K562 (cell line): Measurements from ENCODE around the gene TMCC1. TPM values are rescaled to one million over a fixed set of nuclear protein-coding genes. Genes with fewer than 3 reads are reported as not detected.

ENCODE experiments used
- ATAC-seq: fragments of 200-7000 bp; cut with Tn5 transposase; 3 replicates; pipeline ENCODE4 v1.9.1; 2020; ENCODE audit warnings: moderate library complexity
- BruUV-seq: library from RNA; stranded (reverse); fragments of 400-500 nt; replicated peaks from 2 replicates; lab custom pipeline; 2021; lab: Mats Ljungman, UMichigan
- CTCF ChIA-PET: fragments of 300-600 bp; formaldehyde crosslinking; extraction: SDS; loops from one replicate; lab custom pipeline; 2021; ENCODE audit warnings: low intra/inter-chr PET ratio; lab: Yijun Ruan, JAX
- POLR2A ChIA-PET: fragments of 300-600, 350-650 bp; sonication (Branson Sonifier 250); formaldehyde crosslinking; extraction: SDS; loops from one replicate; lab custom pipeline; 2021; ENCODE audit warnings: antibody characterized with exemption, inconsistent platforms; lab: Yijun Ruan, JAX
- DNase-seq, 4 experiments: peaks; one replicate each; pipeline versions ENCODE4 v3.0.0 to v3.0.0-alpha.2; 2011 to 2018; ENCODE audit warnings: low spot score in 3 of 4, mixed read lengths in 3 of 4; ENCODE audit errors: extremely low read depth in 1 of 4
- FAIRE-seq: peaks from 2 replicates; lab custom pipeline; 2011; peaks lifted over from hg19 to GRCh38; lab: Jason Lieb, UNC
- H2AFZ ChIP-seq: 2 replicates; pipeline ENCODE4 v1.6.0; 2011; ENCODE audit warnings: low read depth, low read length, control low read depth, inconsistent platforms
- H3K27ac ChIP-seq: fragments of 200-600 bp; 3 replicates; pipeline ENCODE4 v1.8.0; 2011; ENCODE audit warnings: low read depth, mild to moderate bottlenecking, control low read depth, inconsistent platforms, low read length, moderate library complexity, mixed read lengths; ENCODE audit errors: extremely low read depth
- H3K27me3 ChIP-seq, 2 experiments: fragments of 300-600 bp in 1 of 2; 2 replicates in 1 of 2; 3 replicates in 1 of 2; pipeline versions ENCODE4 v1.6.0 to v1.8.0; 2011; ENCODE audit warnings: inconsistent platforms in 2 of 2, low read length in 2 of 2, mild to moderate bottlenecking in 1 of 2, mixed read lengths in 1 of 2, moderate library complexity in 1 of 2; ENCODE audit not compliant: control insufficient read depth in 2 of 2, insufficient read depth in 2 of 2
- H3K36me3 ChIP-seq: fragments of 300-600 bp; 3 replicates; pipeline ENCODE4 v1.8.0; 2011; ENCODE audit warnings: mild to moderate bottlenecking, low read length, inconsistent platforms; ENCODE audit not compliant: control insufficient read depth, insufficient read depth
- H3K4me1 ChIP-seq, 2 experiments: fragments of 200-600 bp in 1 of 2; replicated peaks in 1 of 2; 2 replicates in 1 of 2; 3 replicates in 1 of 2; pipeline versions ENCODE4 v1.5.1 to v1.8.0; 2011; ENCODE audit warnings: inconsistent platforms in 2 of 2, low read length in 2 of 2, mild to moderate bottlenecking in 1 of 2, mixed read lengths in 1 of 2, moderate library complexity in 1 of 2; ENCODE audit not compliant: control insufficient read depth in 2 of 2, insufficient read depth in 2 of 2
- H3K4me2 ChIP-seq: 2 replicates; pipeline ENCODE4 v1.6.1; 2011; ENCODE audit warnings: low read length, control low read depth, inconsistent platforms, mixed read lengths; ENCODE audit not compliant: insufficient read depth
- H3K4me3 ChIP-seq: fragments of 200-600 bp; sonication (generic), shearing (Covaris generic); 2 replicates; pipeline ENCODE4 v1.5.1; 2016; ENCODE audit warnings: control low read depth, inconsistent platforms
- H3K79me2 ChIP-seq: fragments of 200-600 bp; 3 replicates; pipeline ENCODE4 v1.8.0; 2011; ENCODE audit warnings: low read length, inconsistent platforms; ENCODE audit not compliant: control insufficient read depth, insufficient read depth
- H3K9ac ChIP-seq, 2 experiments: 2 replicates each; pipeline versions ENCODE4 v1.6.0 to v1.6.1; 2011; ENCODE audit warnings: low read depth in 2 of 2, low read length in 2 of 2, control low read depth in 1 of 2, inconsistent platforms in 1 of 2, mild to moderate bottlenecking in 1 of 2, mixed read lengths in 1 of 2; ENCODE audit not compliant: insufficient read depth in 1 of 2
- H3K9me1 ChIP-seq: one replicate; pipeline ENCODE4 v1.6.0; 2011; ENCODE audit warnings: inconsistent platforms, mild to moderate bottlenecking, low read length, moderate library complexity; ENCODE audit not compliant: control insufficient read depth, insufficient read depth
- H3K9me3 ChIP-seq: replicated peaks from 2 replicates; pipeline ENCODE4 v1.5.1; 2011; ENCODE audit warnings: low read depth, low read length, inconsistent platforms; ENCODE audit not compliant: control insufficient read depth, insufficient read depth
- H4K20me1 ChIP-seq: replicated peaks from 2 replicates; pipeline ENCODE4 v1.6.1; 2011; ENCODE audit warnings: low read length, inconsistent platforms, mixed read lengths; ENCODE audit not compliant: control insufficient read depth, insufficient read depth
- CBFA2T2 ChIP-seq: fragments of 450-650 bp; conservative IDR thresholded peaks from 2 replicates; pipeline ENCODE4 v1.6.1; 2017; ENCODE audit warnings: mild to moderate bottlenecking
- CBFA2T3 ChIP-seq: fragments of 450-650 bp; IDR thresholded peaks from 2 replicates; pipeline ENCODE4 v1.6.1; 2017
- CBX3 ChIP-seq, 2 experiments: IDR thresholded peaks; 1 replicate in 1 of 2; 2 replicates in 1 of 2; pipeline ENCODE4 v1.6.1; 2012; ENCODE audit warnings: inconsistent platforms in 2 of 2, low read length in 2 of 2, borderline replicate concordance in 1 of 2, control low read depth in 1 of 2
- CBX5 ChIP-seq: IDR thresholded peaks from 2 replicates; pipeline ENCODE4 v1.6.1; 2014; ENCODE audit warnings: low read depth, borderline replicate concordance
- GATA2 ChIP-seq: sonication (generic); formaldehyde crosslinking; IDR thresholded peaks from 2 replicates; pipeline ENCODE4 v1.4.0; 2020; ENCODE audit warnings: mild to moderate bottlenecking, missing genetic modification reagents
- MAFF ChIP-seq: IDR thresholded peaks from 2 replicates; pipeline ENCODE4 v1.6.1; 2012; ENCODE audit warnings: low read length, improper control_type of control experiment
- MAFK ChIP-seq: IDR thresholded peaks from 2 replicates; pipeline ENCODE4 v1.6.1; 2011; ENCODE audit warnings: low read length, improper control_type of control experiment
- NFE2 ChIP-seq: IDR thresholded peaks from 2 replicates; pipeline ENCODE4 v1.6.1; 2014; ENCODE audit warnings: antibody characterized with exemption, low read depth
- SIX5 ChIP-seq, 2 experiments: IDR thresholded peaks; 2 replicates each; pipeline ENCODE4 v1.6.1; 2011; ENCODE audit warnings: low read length in 2 of 2, borderline replicate concordance in 1 of 2, low read depth in 1 of 2, mild to moderate bottlenecking in 1 of 2, moderate library complexity in 1 of 2; ENCODE audit not compliant: insufficient read depth in 1 of 2
- TRIM24 ChIP-seq, 2 experiments: fragments of 450-650 bp; IDR thresholded peaks; 2 replicates each; pipeline ENCODE4 v1.6.1; 2016
- TRIM28 ChIP-seq: fragments of 450-650 bp; IDR thresholded peaks from 2 replicates; pipeline ENCODE4 v1.6.1; 2017
- ZNF174 ChIP-seq: fragments of 250-450 bp; sonication (Bioruptor Pico); IDR thresholded peaks from 2 replicates; pipeline ENCODE4 v1.4.0; 2020; ENCODE audit warnings: mild to moderate bottlenecking
- ZNF316 ChIP-seq: fragments of 450-650 bp; IDR thresholded peaks from 2 replicates; pipeline ENCODE4 v1.6.1; 2016
- WGBS: fragments of 100-300 bp; shearing (Covaris generic); methylation state at CpG from one replicate; pipeline ENCODE4 v1.1.6; 2016; ENCODE audit warnings: low coverage, mixed read lengths; ENCODE audit not compliant: insufficient coverage; ENCODE audit errors: missing lambda C conversion rate; 5-methylcytosine and 5-hydroxymethylcytosine counted together
- in situ Hi-C: fragments of 300-500 bp; cut with MboI; formaldehyde crosslinking; loops from 4 replicates; pipeline ENCODE4 v1.15.0; 2018; ENCODE audit warnings: inconsistent platforms, mixed read lengths
- intact Hi-C: fragments of 100-400 bp; cut with micrococcal nuclease; formaldehyde crosslinking; loops from 2 replicates; pipeline ENCODE4 v1.14.2; 2022
- polyA plus RNA-seq, 8 experiments: library from polyadenylated mRNA; depleted of rRNA in 4 of 8; stranded (reverse) in 5 of 8; unstranded in 3 of 8; fragments of >200 nt; fragmentation: Nextera tagmentation in 2 of 8; fragmentation: Illumina TruSeq in 1 of 8; extraction: Ambion mirVana in 2 of 8; extraction: Trizol in 1 of 8; gene quantifications; 2 replicates each; pipeline versions ENCODE4 v1.2.1 to v1.2.3, GENCODE V29; 2011 to 2014; ENCODE audit warnings: inconsistent platforms in 1 of 8, missing spikeins in 1 of 8
- total RNA-seq, 7 experiments: library from RNA; depleted of rRNA in 6 of 7; stranded (reverse); fragments of >200 nt in 6 of 7; fragmentation: Illumina TruSeq in 2 of 7; extraction: Trizol in 2 of 7; gene quantifications; 2 replicates each; pipeline versions ENCODE4 v1.2.1 to v1.2.3, GENCODE V29; 2011 to 2021; ENCODE audit warnings: low replicate concordance in 1 of 7
- TF ChIP-seq, protein P1 (sequence below): fragments of 250-450 bp; sonication (Bioruptor Pico); IDR thresholded peaks from 2 replicates; pipeline ENCODE4 v1.5.0; 2021; ENCODE audit warnings: mild to moderate bottlenecking, borderline replicate concordance

The TMCC1 gene
- total and polyA plus RNA-seq, 9 of the 15 experiments (the other 6 are each of a cell fraction or from before 2014, with no cell fraction given), result 0.89 to 8.7 (median 4.0) TPM

DNA sequence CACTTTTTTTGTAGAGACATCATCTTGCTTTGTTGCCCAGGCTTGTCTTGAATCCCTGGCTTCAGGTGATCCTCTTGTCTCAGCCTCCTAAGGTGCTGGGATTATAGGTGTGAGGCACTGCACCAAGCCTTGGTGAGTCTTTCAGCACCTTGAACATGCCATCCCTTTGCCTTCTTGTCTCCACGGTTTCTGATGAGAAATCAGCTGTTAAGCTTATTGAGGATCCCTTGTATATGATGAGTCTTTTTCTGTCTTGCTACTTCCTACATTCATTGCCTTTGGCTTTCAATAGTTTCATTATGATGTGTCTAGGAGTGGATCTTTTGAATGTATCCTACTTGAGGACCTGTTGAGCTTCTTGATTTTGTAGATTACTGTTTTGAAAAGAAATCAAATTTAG is 35.9 kb upstream of the TMCC1 start:
- intact Hi-C loops (no loop called here), in situ Hi-C loops (no loop called here)
- no peak overlapping the region for H3K4me3 ChIP-seq
- DNase-seq (no peak), ATAC-seq (no peak), FAIRE-seq (no peak)
- H2AFZ ChIP-seq, result no peak overlapping the region
- no TSS peak for BruUV-seq
- TF ChIP-seq ZNF174 (CRISPR knock-in tag) (no peak), CBX5 (peak; percentile 74; the same call in 1 of the 2 replicates), TRIM28 (peak; percentile 81), CBX3 (IDR thresholded peaks at IDR 0.05; ENCODE audit: borderline replicate concordance in 1 of 2, low read length in 2 of 2) (peak in 1 of 2 experiments; percentile 74; a peak in 2 of 3 replicates), TRIM24 (IDR thresholded peaks at IDR 0.05) (0 out of 4 replicates have a peak, but pooled peaks of 1 of the 2 experiments have one; percentile 29)
- no peaks in the 10 kb centered on the region for H4K20me1 ChIP-seq
- no peaks in the 10 kb centered on the region; the same call in 1 of the 2 replicates for H3K9me3 ChIP-seq
- H3K9me1 ChIP-seq, result no peaks in the 10 kb centered on the region
- no peaks in the 10 kb centered on the region for H3K79me2 ChIP-seq
- peaks cover 0 to 5% of the 10 kb centered on the region in 2 experiments; a peak in 1 of 5 replicates for H3K27me3 ChIP-seq
- no peak overlapping the region for H3K4me2 ChIP-seq
- POLR2A ChIA-PET, result interaction anchor here (0.7 kb wide), 1 partner anchor 50 kb away, joined by 3 read pairs; no protein-coding TSS in a partner anchor
- H3K36me3 ChIP-seq, result no peaks in the 10 kb centered on the region
- WGBS, result 0% methylated on average over 1 of the region's 1 CpG
- no peak overlapping the region for H3K9ac ChIP-seq
- peaks cover 4 to 7% of the 10 kb centered on the region in 2 experiments; a peak in 3 of 5 replicates for H3K4me1 ChIP-seq
- H3K27ac ChIP-seq, result no peak overlapping the region
- CTCF ChIA-PET, result no interaction called here

DNA sequence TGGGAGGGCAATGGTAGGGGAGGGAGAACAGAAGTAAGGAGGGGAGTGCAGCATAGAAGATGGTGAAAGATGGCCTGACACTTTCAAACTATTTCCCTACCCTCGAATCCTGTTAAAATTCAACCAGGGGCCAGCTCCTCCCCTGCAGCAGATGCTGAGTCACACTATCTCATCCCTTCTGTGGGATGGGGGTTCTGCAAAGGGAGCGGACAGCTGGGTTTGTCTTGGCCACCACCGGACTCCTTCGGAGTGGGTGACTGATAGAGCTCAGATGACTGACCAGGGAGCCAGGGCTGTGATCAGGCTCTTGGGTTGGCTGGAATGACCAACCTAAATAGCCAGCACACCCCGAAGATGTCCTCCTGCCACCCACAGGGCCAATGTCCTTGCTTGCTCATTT is 33.6 kb upstream of the TMCC1 start:
- Histone ChIP-seq H4K20me1 (no peaks in the 10 kb centered on the region), H3K9me3 (no peaks in the 10 kb centered on the region; the same call in 1 of the 2 replicates), H3K9ac (no peak overlapping the region), H3K9me1 (no peaks in the 10 kb centered on the region), H3K79me2 (no peaks in the 10 kb centered on the region), H3K27ac (no peak overlapping the region), H3K4me2 (peak overlapping the region; percentile 55), H3K4me1 (peaks cover 4 to 7% of the 10 kb centered on the region in 2 experiments; a peak in 3 of 5 replicates), H2AFZ (peak overlapping the region; percentile 71), H3K27me3 (no peaks in the 10 kb centered on the region), H3K36me3 (no peaks in the 10 kb centered on the region), H3K4me3 (no peak overlapping the region)
- in situ Hi-C loops, result no loop called here
- POLR2A ChIA-PET, result no interaction called here
- DNase-seq (peak; percentile 28 to 57 (median 46)), FAIRE-seq (peak; percentile 46), ATAC-seq (peak; percentile 84)
- no TSS peak for BruUV-seq
- WGBS, result 6% methylated on average over 5 of the region's 5 CpGs
- CTCF ChIA-PET, result interaction anchor here (0.6 kb wide), 1 partner anchor 7 kb away, joined by 3 read pairs; no protein-coding TSS in a partner anchor
- intact Hi-C loops, result loop anchor here (2.0 kb wide), 1 partner anchor 70 kb away; no protein-coding TSS in a partner anchor
- peak; percentile 57; the same call in 1 of the 2 replicates for TF ChIP-seq MAFK
- TF ChIP-seq CBFA2T2, result peak; percentile 24; the same call in 1 of the 2 replicates
- peak; percentile 81 for TF ChIP-seq ZNF316
- TF ChIP-seq, protein P1, sequence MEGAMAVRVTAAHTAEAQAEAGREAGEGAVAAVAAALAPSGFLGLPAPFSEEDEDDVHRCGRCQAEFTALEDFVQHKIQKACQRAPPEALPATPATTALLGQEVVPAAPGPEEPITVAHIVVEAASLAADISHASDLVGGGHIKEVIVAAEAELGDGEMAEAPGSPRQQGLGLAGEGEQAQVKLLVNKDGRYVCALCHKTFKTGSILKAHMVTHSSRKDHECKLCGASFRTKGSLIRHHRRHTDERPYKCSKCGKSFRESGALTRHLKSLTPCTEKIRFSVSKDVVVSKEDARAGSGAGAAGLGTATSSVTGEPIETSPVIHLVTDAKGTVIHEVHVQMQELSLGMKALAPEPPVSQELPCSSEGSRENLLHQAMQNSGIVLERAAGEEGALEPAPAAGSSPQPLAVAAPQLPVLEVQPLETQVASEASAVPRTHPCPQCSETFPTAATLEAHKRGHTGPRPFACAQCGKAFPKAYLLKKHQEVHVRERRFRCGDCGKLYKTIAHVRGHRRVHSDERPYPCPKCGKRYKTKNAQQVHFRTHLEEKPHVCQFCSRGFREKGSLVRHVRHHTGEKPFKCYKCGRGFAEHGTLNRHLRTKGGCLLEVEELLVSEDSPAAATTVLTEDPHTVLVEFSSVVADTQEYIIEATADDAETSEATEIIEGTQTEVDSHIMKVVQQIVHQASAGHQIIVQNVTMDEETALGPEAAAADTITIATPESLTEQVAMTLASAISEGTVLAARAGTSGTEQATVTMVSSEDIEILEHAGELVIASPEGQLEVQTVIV (CRISPR knock-in tag), result no peak
- no peak for TF ChIP-seq SIX5 (IDR thresholded peaks at IDR 0.05; ENCODE audit: borderline replicate concordance in 1 of 2, insufficient read depth in 1 of 2, low read depth in 1 of 2, low read length in 2 of 2)
- TF ChIP-seq GATA2 (CRISPR knock-in tag), result no peak
- TF ChIP-seq NFE2, result peak; percentile 83
- TF ChIP-seq MAFF, result peak; percentile 50; the same call in 1 of the 2 replicates
- peak; percentile 33; the same call in 1 of the 2 replicates for TF ChIP-seq CBFA2T3
